GM12892 (cell line): Measurements from ENCODE around the gene GOLGA3.

Experiments
- POLR2A ChIP-seq: IDR thresholded peaks from 2 replicates; pipeline ENCODE4 v1.6.1; 2011; ENCODE audit warnings: low read depth, low read length, control low read depth
- POLR2AphosphoS5 ChIP-seq: IDR thresholded peaks from 2 replicates; pipeline ENCODE4 v1.6.1; 2011; ENCODE audit warnings: low read depth, low read length, control low read depth

- TF ChIP-seq POLR2AphosphoS5 (no peak), POLR2A (no peak)
Observed at GRCh38 chr12:132736378-132736777, 92.3 kb downstream of the GOLGA3 start.
